Fibroblast of villous mesenchyme (primary cell): ENCODE results near the gene NDFIP2. TPM values are rescaled to one million over a fixed set of nuclear protein-coding genes. Genes with fewer than 3 reads are reported as not detected.

Source experiments
- DNase-seq: peaks from one replicate; pipeline ENCODE4 v3.0.0-alpha.2; 2010; ENCODE audit warnings: low read depth
- H3K4me3 ChIP-seq: 2 replicates; pipeline ENCODE4 v1.5.1; 2011; ENCODE audit warnings: low read depth, mild to moderate bottlenecking, low read length
- total RNA-seq: library from RNA; depleted of rRNA; stranded (reverse); fragments of >200 nt; gene quantifications from 2 replicates; pipeline ENCODE4 v1.2.3, GENCODE V29; 2012
- TF ChIP-seq, protein P1 (sequence below): IDR thresholded peaks from 2 replicates; pipeline ENCODE4 v1.5.1; 2012; ENCODE audit warnings: low read depth, mild to moderate bottlenecking, low read length; ENCODE audit not compliant: insufficient read depth

Gene NDFIP2
- total RNA-seq, 1 donor = 131 TPM

DNA sequence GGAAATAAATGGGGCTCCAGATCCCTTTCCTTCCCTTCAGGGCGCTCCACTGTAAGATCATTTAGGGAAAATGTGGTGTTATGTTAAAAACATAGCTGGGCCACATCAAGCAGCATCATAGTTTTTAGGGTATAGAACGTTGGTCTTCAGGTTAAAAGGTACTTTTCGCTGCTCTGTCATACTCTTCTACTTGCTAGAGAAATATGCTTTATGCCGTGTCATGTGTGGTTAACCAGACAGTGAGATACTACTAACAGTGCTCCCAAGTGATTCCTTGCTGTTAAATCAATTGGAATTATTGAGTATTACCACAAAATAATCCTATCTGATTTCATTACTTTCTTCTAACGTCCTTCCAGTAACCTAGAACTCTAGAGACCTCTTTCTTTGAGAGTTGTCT lies 1.1 kb upstream of the NDFIP2 start:
- TF ChIP-seq, protein P1, sequence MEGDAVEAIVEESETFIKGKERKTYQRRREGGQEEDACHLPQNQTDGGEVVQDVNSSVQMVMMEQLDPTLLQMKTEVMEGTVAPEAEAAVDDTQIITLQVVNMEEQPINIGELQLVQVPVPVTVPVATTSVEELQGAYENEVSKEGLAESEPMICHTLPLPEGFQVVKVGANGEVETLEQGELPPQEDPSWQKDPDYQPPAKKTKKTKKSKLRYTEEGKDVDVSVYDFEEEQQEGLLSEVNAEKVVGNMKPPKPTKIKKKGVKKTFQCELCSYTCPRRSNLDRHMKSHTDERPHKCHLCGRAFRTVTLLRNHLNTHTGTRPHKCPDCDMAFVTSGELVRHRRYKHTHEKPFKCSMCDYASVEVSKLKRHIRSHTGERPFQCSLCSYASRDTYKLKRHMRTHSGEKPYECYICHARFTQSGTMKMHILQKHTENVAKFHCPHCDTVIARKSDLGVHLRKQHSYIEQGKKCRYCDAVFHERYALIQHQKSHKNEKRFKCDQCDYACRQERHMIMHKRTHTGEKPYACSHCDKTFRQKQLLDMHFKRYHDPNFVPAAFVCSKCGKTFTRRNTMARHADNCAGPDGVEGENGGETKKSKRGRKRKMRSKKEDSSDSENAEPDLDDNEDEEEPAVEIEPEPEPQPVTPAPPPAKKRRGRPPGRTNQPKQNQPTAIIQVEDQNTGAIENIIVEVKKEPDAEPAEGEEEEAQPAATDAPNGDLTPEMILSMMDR = no peak
- no peak for DNase-seq

DNA sequence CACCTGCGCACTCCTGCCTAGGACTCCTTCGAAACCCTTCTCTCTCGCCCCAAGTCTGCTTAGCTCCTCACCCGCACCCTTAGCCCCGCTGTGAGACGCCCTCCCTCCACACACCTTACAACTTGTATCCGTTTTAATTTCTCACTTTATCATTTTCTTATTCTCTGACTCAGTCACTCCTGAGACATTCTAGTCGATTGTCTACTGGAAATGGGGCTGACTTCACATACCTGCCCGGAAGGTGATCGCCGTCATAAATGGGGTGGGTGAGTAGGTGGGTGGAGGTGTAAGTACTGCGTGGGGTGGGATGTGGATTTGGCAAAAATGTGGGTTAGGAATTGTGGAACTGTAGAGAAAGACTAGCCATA lies 714 bp downstream of the NDFIP2 start:
- TF ChIP-seq, protein P1 = no peak
- no peak for DNase-seq
- peak overlapping the region; percentile 98 for H3K4me3 ChIP-seq

More for the DNA sequence above, 1.1 kb upstream of the NDFIP2 start:
- no peak overlapping the region for H3K4me3 ChIP-seq

DNA sequence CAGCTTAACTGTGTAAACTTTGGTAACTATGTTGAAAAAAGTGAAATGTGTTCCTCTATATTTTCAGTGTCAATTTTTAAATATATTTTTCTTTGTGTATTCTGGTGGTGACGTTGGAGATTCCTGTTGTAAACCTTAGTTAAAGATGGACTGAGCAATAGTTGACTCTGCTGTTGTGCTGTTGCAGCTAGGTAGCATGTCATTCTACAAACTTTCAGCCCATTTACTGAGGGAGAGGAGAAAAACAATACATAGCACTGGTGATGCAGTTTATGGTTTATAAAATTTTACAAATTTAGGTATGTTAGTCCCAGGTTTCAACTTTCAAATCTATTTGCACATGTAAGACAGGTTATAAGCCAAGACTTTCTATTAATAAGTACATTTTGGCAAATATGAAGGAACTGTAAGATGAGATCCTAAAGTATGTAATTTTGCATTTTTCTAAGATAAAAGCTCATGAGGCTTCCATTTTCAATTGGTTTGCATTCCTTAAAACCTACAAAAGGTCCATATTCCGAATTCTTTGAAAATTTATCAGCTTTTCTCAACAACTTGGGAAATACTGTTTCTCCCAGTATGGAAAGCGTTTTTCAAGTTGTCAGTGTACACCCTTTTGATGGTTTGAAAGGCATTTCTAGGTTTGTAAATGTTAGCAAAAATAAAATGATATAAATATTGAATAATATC lies 1.5 kb downstream of the NDFIP2 start:
- peak overlapping the region; percentile 98 for H3K4me3 ChIP-seq
- DNase-seq = no peak
- TF ChIP-seq, protein P1 = no peak

DNA sequence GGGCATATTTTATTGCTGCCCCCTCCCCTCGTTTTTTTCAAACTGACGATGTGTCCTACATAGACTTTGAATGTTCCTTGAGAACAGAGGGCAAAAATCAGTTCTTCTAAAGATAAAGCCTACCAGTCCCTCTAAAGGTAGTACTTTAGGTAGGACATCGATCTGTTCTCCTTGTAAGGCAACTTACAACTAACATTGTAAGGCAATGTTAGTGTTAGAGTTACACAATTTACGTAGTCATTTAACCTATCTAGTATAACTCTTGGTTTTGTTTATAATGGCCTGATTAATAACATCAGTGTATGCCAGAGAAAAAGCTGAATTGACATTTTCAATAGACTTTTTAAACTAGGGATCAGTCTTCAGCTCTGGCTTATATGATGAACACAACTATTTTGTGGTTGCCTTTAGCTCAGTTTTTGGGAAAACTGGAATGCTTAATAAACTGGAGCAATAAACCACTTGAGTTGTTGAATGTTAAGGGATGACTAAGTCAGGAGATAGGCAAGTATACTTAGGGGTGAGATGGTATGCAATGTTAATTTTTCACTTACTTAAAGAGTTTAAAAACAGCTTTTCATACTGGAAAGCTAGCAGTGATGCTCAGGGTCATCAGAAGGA lies 2.2 kb downstream of the NDFIP2 start:
- TF ChIP-seq, protein P1 = no peak
- H3K4me3 ChIP-seq = peak overlapping the region; percentile 98
- peak; percentile 95 for DNase-seq

DNA sequence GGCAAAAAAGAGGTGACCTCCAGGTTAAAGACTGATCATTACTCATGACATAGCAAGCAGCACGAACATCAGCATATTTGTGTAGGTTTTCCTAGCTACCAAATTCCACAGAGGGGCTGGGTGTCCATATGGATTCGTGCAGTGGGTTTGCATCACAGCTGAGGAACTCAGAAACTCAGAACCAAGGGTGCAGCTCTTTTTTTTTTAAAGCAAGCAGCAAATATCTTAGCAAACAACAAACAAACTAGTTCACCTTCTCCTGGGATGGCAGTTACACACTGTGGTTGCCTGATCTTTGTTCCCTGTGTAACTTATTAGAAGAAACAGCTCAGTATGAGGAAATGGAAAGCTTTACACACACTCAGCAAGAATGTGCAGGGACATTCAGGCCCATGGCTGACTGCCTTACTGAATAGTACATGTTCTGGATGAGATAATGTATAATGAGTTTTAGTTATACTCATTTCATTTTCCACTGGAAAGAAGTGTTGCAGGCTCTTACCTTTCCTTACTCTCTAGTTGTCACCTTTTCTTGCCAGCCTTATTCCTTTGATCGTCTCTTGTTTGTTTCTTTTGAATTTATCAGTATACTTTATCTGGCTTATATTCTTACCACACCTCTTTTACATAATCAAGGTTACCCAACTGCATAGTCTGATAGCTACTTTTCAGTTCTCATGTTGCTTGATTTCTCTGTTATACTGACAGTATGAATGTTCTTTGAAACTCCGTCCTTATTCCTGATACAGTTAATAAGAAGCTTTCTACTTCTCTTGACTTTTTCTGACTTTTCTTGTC lies 4.3 kb downstream of the NDFIP2 start:
- TF ChIP-seq, protein P1 = no peak
- peak; percentile 83 for DNase-seq
- H3K4me3 ChIP-seq = no peak overlapping the region

DNA sequence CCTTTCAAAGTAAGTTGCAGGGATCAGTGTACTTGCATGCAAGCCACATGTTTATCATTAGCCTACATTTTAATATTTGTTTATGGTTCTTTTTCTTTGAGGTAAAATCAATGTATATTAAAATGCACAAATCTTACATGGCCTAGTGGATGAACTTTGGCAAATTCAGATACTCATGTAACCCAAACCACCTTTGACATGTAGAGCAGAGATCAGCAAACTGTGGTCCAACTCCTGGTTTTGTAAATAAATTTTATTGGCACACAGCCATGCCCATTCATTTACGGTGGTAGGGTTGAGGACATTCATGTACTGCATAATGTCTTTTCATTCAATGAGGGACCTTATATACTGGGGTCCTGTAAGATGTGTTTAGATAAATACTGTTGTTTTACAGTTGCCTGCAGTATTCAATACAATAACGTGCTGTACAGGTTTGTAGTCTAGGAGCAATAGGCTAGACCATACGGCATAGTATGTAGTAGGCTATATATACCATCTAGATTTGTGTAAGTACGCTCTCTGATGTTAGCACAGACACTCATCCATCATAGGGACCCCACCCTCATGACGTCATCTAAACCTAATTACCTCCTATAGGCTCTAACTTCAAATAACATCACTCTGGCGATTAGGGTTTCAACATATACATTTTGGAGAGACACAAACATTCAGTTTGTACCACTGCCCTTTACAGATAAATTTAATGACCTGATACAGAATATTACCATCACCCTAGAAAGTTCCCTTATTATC lies 5.7 kb downstream of the NDFIP2 start:
- DNase-seq = no peak
- H3K4me3 ChIP-seq = no peak overlapping the region
- TF ChIP-seq, protein P1 = no peak
